Measurements from ENCODE around the gene TOR4A.

DNA sequence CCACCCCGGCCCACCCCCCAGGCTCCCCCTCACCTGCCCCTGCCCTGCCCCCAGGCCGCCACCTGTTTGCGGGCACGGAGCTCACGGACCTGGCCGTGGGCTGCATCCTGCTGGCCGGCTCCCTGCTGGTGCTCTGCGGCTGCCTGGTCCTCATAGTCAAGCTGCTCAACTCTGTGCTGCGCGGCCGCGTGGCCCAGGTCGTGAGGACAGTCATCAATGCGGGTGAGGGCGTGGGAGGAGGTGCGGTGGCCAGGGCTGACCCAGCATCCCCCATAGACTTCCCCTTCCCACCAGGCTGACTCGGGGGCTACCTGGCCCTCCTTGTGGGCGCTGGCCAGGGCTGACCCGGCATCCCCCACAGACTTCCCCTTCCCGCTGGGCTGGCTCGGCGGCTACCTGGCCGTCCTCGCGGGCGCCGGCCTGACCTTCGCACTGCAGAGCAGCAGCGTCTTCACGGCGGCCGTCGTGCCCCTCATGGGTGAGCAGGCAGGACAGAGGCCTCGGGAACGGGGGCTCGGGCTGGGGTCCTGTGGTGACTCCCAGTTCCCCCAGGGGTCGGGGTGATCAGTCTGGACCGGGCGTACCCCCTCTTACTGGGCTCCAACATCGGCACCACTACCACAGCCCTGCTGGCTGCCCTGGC is 43.4 kb upstream of the TOR4A start:
- TF ChIP-seq, protein P1, sequence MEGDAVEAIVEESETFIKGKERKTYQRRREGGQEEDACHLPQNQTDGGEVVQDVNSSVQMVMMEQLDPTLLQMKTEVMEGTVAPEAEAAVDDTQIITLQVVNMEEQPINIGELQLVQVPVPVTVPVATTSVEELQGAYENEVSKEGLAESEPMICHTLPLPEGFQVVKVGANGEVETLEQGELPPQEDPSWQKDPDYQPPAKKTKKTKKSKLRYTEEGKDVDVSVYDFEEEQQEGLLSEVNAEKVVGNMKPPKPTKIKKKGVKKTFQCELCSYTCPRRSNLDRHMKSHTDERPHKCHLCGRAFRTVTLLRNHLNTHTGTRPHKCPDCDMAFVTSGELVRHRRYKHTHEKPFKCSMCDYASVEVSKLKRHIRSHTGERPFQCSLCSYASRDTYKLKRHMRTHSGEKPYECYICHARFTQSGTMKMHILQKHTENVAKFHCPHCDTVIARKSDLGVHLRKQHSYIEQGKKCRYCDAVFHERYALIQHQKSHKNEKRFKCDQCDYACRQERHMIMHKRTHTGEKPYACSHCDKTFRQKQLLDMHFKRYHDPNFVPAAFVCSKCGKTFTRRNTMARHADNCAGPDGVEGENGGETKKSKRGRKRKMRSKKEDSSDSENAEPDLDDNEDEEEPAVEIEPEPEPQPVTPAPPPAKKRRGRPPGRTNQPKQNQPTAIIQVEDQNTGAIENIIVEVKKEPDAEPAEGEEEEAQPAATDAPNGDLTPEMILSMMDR (IDR thresholded peaks at IDR 0.05) = no peak
- TF ChIP-seq REST (IDR thresholded peaks at IDR 0.05; ENCODE audit: insufficient read depth in 1 of 2, low read depth in 2 of 2, low read length in 1 of 2) = no peak
